H1 (cell line): Measurements from ENCODE around the gene SLC3A2. TPM values are rescaled to one million over a fixed set of nuclear protein-coding genes. Genes with fewer than 3 reads are reported as not detected.
A peak's percentile ranks its signal among the peaks of the same experiment; 100 is the strongest.

Experiments used
- JUND ChIP-seq: IDR thresholded peaks from 2 replicates; pipeline ENCODE4 v1.6.1; 2011; ENCODE audit warnings: mild to moderate bottlenecking, improper control_type of control experiment, low read length
- NANOG ChIP-seq: IDR thresholded peaks from 2 replicates; pipeline ENCODE4 v1.6.1; 2011; ENCODE audit warnings: low read length, low read depth, mild to moderate bottlenecking, inconsistent platforms; ENCODE audit not compliant: insufficient read depth, poor library complexity, severe bottlenecking
- POLR2AphosphoS5 ChIP-seq: IDR thresholded peaks from 2 replicates; pipeline ENCODE4 v1.6.1; 2011; ENCODE audit warnings: low read depth, low read length
- RAD21 ChIP-seq, 2 experiments: IDR thresholded peaks in 1 of 2; conservative IDR thresholded peaks in 1 of 2; 2 replicates each; pipeline ENCODE4 v1.6.1; 2011; ENCODE audit warnings: low read depth in 2 of 2, low read length in 2 of 2, improper control_type of control experiment in 1 of 2, inconsistent platforms in 1 of 2, mild to moderate bottlenecking in 1 of 2, moderate library complexity in 1 of 2
- SIN3A ChIP-seq, 2 experiments: IDR thresholded peaks in 1 of 2; conservative IDR thresholded peaks in 1 of 2; 2 replicates each; pipeline ENCODE4 v1.6.1; 2011 to 2012; ENCODE audit warnings: low read length in 2 of 2, improper control_type of control experiment in 1 of 2, low read depth in 1 of 2, mild to moderate bottlenecking in 1 of 2
- SIRT6 ChIP-seq: IDR thresholded peaks from one replicate; pipeline ENCODE4 v1.7.1; 2012; ENCODE audit warnings: low read length, inconsistent platforms
- SP2 ChIP-seq: IDR thresholded peaks from 2 replicates; pipeline ENCODE4 v1.6.1; 2012; ENCODE audit warnings: mild to moderate bottlenecking, low read length, inconsistent platforms
- polyA plus RNA-seq, 7 experiments: library from polyadenylated mRNA; depleted of rRNA in 3 of 7; stranded (reverse) in 5 of 7; unstranded in 2 of 7; fragments of >200 nt in 5 of 7; fragments of 200-250 nt in 2 of 7; gene quantifications; 1 replicate in 5 of 7; 2 replicates in 1 of 7; 4 replicates in 1 of 7; pipeline versions ENCODE4 v1.2.1 to v1.2.3, GENCODE V29; 2011 to 2013; ENCODE audit warnings: missing spikeins in 2 of 7, mixed read lengths in 2 of 7
- total RNA-seq: library from RNA; stranded (reverse); fragmentation: NEBNext Ultra II Directional; extraction: Animal tissue kit (Norgen Biotek cat#: 25700); gene quantifications from 2 replicates; pipeline ENCODE4 v1.2.1, GENCODE V29; 2021

The SLC3A2 gene
- total and polyA plus RNA-seq, 2 of the 8 experiments (the other 6 are each of a cell fraction or from before 2014, with no cell fraction given): 410 to 435 TPM

DNA sequence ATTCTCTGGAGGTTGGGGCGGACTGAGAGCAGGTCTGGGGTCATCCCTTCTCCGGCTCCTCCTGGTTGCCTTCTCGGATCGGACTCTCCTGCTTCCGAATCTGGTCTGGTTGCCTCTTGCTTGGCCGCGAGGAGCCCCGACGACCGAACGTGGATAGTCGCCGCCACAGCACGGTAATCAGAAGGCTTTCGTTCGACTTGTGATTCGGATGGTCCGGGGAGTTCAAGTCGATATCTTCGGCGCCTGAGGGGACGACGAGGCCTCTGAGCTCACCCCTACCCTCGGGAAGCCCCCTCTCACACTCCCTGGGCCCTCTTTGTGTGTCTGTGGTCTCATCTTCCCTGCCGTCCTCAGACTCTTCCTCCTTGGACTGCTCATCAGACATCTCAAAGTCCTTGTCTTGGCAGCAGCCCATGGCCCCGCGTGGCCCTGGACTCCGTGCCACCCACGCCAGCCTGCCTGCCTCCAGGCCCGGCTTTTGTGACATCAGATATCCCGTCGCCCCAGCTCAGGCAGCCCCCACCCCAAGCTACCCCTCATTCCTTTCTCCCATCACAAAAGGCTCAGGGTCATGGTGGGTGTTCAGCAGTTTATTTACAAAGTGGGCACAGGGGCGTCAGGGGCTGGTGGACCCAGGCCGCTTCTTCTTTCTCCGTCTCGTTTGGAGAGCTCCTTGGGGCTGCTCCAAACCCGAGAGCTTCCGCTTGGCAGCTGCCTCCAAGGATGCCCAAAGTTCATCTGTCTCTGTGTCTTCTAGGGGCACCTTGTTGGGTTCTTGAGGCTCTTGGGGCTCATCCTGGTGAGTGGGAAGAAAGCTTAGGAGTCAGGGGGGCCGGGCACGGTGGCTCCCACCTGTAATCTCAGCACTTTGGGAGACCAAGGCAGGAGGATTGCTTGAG lies 48.1 kb upstream of the SLC3A2 start, which contains the start of gene TEX54 (continued):
- TF ChIP-seq NANOG (no peak), POLR2AphosphoS5 (peak; percentile 70), SP2 (no peak), SIN3A (conservative IDR thresholded peaks at IDR 0.05 in 1 of 2, IDR thresholded peaks at IDR 0.05 in 1 of 2; ENCODE audit: low read depth in 1 of 2, low read length in 2 of 2) (peak in 1 of 2 experiments; percentile 64; a peak in 2 of 4 replicates), SIRT6 (no peak), JUND (no peak), RAD21 (IDR thresholded peaks at IDR 0.05 in 1 of 2, conservative IDR thresholded peaks at IDR 0.05 in 1 of 2; ENCODE audit: low read depth in 2 of 2, low read length in 2 of 2) (no peak)
